HG03025 (cell line): Measurements from ENCODE around the gene RABGEF1.
"Not testable (repeated sequence)": the region's sequence is repeated elsewhere in the genome, so short reads cannot be mapped to it uniquely, and the experiment has no call there.

Experiments
- ATAC-seq: cut with Tn5 transposase; IDR thresholded peaks from one replicate; pipeline ENCODE4 v1.9.1; 2021; ENCODE audit warnings: mild to moderate bottlenecking, moderate library complexity; ENCODE audit not compliant: unreplicated experiment, low FRiP score

Gene RABGEF1

DNA sequence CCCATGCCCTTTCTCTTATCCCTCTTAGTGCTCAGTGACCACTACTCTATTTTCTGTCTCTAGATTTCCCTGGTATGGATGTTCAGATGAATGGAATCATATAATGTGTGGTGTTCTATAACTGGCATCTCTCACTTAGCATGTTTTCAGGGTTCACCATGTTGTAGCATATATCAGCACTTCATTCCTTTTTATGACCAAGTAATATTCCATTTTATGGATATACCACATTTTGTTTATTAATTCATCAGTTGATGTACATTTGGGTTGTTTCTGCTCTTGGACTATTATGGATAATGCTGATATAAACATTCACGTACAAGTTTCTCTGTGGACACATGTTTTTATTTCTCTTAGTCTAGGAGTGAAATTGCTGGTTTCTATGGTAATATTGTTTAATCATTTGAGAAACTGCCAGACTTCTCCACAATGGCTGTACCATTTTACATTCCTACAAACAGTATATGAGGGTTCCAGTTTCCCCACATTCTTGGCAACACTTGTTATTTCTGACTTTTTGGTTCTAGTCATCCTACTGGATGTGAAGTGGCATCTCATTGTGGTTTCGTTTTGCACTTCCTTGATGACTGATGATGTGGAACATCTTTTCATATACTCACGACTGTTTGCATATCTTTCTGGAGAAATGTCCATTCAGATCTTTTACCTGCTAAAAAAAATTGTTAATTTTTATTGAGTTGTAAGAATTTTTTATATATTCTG lies 23.3 kb downstream of the RABGEF1 start:
- ATAC-seq, result not testable (repeated sequence)

DNA sequence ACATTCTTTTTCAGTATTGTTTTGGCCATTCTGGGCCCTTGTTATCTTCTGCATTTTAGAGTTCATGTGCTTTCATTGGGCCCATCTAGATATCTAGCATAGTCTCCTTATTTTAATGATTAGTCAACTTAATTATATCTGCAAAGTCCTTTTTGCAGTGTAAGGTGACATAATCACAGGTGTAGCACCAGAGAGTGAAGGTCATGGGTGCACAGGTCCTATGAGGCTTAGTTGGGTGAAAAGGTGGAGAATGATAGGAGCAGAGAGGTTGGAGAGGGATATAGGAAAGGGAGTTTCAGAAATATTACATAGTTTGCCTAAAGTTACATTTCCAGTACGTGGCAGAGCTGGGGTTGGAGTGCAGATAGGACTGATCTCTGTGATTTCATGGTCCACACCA lies 24.4 kb downstream of the RABGEF1 start:
- ATAC-seq, result not testable (repeated sequence)

DNA sequence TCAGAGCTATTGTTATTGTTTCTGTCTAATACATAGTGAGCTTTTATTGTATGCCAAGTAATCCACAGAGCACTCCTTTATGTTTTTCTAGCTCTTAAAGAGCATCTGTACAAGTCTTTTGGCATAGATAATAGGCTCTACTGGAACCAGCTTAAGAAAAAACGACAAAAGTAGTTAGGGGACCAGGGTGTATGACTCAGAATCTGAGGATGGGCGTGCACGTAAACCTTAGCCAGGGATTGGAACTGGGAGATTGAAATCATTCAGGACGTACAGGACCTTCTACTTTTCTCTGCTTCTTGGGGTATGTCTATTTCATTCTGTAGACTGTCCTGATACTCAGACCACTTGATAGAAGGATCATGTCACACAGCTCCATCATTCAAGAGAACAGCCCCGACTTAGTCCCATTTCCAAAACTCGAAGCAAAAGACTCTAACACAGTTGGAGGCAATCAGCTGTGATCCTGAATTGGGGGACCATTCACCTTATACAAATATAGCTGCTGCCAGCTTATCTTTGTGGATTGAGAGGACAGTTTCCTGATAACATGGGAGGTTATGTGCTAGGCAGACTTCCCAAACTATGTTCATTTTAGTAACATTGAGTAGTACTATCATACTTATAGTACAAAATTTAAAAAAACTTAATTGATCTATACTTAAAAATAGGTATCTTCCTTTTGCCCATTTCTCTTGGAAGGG lies 24.9 kb downstream of the RABGEF1 start:
- not testable (repeated sequence) for ATAC-seq

DNA sequence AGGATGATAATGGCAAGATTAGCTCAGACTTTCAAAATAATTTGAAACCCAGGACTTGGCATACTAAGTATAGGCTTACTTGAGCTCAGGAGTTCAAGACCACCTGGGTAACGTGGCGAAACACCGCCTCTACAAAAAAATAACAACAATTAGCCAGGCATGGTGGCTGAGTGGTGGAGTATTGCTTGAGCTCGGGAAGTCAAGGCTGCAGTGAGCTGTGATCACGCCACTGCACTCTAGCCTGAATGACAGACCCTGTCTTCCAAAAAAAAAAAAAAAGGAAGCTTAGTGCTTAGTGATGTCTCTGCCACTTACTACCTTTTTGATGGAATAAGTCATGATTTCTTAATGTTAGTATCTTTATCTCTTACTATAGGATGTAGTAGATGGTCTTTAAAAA lies 25.5 kb downstream of the RABGEF1 start:
- ATAC-seq, result no peak

DNA sequence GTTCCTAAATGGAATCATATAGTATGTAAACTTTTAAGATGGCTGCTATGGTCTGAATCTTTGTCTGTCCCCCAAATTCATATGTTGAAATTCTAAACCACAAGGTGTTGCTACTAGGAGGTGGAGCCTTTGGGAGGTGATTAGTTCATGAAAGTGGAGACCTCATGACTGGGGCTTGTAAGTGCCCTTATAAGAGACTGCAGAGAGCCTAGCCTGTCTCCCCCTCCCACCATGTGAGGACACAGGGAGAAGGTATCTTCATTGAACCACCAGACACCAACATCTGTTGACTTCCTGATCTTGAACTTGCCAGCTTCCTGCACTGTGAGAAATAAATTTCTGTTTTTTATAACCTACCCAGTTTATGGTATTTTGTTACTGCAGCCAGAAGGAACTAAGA lies 27.0 kb downstream of the RABGEF1 start:
- ATAC-seq, result not testable (repeated sequence)

DNA sequence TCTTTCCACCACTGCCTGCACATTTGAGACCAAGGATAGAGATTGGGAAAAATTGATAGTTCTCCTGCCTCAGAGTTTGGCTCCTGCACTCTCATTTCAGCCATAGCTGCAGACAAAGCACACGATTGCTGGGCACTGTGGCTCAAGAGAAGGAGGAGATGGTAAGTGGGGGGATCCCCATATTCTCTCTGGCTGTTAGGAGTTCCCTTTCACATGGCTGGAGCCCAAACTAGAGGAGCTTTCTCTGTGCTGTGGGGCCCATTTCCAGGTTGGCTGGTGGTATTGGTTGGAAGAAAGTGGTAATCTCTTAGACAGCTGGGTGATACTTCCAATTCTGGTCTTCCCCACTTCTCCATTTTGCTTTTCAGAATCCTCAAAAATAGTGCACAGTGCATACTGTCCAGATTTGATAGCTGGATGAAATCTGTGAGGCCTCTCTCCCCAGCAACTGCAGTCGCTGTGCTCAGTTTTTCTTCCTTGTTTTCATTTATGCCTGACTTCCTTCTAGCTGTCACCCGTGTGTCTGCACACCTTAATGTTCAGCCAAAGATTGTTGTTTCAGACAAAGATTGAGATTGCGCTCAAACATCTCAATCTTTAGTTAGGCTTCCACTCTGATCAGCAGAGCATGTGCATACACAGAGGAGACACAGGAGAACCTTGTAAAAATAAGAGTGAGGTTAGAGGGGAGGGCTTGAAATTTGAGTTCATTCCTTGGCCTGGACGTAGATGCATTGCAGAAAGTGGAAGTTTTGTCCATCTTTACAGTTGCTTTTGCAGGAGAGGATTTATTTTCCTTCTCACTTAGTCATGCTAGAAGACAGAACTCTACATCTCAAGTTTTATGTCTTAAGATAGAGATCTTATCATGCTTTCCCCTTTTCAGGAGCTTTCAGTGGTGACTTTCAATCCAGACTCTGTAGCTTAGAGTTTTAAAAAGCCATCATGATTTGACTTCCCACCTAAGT lies 28.6 kb downstream of the RABGEF1 start:
- ATAC-seq, result no peak

DNA sequence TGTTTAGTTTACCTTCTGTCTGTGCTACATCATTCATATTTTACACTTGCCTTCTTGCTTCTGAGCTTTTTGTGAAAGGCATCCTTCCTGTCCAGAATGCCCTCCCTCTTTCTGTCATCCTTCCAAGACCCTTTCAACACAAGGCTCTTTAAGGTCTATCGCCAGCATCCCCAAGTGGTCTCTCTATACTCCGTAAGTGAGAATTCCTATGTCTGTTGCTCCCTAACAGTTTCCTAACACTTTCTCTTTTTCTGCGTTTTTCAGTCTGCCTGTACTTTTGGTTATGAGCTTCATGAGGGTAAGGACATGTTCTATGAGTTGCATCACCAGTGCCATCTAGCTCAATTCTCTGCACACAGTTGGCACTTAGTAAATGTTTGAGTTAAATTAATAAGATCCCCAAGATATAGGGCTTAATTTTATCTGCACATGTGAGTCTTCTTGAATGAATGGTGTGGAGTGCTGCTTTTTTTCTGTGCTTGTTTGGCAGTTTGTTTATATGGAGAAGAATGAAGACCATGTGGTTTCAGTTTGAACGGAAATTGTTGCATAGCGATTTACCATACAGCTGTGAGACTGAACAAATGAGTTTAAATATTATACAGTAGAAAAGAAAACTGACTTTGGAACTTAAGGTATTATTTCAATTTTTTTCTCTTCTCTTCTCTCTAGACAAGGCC lies 29.4 kb downstream of the RABGEF1 start:
- ATAC-seq, result no peak

DNA sequence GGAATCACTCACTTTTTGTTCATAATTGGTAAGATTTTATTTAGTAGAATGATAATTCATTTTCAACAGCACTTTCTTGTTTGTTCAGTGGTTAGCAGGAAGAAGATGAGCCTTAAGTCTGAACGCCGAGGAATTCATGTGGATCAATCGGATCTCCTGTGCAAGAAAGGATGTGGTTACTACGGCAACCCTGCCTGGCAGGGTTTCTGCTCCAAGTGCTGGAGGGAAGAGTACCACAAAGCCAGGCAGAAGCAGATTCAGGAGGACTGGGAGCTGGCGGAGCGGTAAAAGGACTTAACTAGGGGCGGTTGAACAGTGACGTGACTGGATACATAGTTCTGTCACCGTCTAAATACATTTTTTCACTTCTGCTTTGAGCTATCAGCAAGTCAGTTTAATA lies 31.3 kb downstream of the RABGEF1 start:
- ATAC-seq, result no peak

DNA sequence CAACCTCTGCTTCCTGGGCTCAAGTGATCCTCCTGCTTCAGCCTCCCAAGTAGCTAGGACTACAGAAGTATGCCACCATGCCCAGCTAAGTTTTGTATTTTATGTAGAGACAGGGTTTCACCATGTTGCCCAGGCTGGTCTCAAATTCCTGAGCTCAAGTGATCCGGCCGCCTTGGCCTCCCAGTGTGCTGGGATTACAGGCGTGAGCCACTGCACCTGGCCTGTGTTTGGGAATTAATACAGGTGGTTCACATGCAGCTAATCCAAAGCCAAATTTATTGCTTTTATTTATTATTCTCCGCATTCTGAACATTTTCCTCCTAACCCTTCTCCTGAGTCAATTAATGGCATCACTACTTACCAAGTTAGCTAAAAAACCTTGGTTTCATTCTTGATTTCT lies 33.2 kb downstream of the RABGEF1 start:
- not testable (repeated sequence) for ATAC-seq

DNA sequence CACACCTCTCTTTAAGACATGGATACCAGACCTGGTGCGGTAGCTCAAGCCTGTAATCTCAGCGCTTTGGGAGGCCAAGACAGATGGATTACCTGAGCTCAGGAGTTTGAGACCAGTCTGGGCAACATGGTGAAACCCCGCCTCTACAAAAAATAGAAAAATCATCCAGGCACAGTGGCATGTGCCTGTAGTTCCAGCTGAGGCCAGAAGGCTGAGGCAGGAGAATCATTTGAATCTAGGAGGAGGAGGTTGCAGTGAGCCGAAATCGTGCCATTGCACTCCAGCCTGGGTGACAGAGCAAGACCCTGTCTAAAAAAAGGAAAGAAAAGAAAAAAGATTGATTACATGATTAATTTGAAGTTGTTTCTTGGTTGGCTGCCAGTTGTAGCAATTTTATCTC lies 35.9 kb downstream of the RABGEF1 start:
- not testable (repeated sequence) for ATAC-seq

DNA sequence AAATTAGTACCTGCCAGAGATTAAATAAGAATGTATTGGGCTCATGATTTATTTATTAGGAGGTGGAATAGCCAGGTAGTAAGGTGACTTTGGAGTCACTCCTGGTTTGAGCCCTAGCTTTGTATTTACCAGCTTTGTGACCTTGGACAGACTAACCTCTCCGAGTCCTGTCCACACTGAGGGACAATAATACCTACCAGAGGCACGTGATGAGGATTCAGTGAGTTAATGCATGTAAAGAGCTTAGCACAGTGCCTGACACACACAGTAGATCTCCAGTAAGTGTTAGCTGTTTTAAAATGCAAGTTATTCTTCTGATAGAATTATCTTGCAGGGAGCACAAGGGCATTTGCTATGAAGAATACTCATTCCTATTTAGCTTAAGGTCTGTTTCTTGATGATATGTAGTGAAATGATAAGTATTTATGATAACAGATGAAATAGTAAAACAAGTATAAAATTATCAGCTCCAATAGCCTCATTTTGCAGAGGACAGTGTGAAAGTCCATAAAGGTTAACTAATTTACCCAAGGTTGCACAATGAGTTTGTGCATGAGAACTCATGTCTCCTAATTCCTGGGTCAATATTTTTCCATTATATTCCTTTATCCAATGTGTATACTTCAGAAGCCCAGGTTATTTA lies 36.4 kb downstream of the RABGEF1 start:
- ATAC-seq, result no peak

DNA sequence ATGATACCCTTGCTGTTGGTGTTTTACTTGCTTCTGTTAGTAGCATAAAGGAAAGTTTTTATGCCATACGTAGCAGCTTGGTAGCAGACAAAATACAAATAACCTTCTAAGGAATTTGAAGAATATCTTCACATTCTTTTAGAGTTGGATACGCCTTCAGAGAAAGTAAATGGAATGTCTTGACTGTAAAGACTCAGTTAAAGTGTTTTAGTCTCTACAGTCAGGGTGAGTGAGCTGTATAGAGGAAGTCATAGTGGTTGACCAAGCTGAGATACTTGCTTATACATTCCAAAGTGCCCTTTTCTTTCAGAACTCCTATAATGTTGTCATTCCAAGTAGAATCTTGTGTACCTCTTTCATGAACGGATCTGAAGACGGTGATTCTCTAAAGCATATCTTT lies 37.7 kb downstream of the RABGEF1 start:
- ATAC-seq, result no peak

DNA sequence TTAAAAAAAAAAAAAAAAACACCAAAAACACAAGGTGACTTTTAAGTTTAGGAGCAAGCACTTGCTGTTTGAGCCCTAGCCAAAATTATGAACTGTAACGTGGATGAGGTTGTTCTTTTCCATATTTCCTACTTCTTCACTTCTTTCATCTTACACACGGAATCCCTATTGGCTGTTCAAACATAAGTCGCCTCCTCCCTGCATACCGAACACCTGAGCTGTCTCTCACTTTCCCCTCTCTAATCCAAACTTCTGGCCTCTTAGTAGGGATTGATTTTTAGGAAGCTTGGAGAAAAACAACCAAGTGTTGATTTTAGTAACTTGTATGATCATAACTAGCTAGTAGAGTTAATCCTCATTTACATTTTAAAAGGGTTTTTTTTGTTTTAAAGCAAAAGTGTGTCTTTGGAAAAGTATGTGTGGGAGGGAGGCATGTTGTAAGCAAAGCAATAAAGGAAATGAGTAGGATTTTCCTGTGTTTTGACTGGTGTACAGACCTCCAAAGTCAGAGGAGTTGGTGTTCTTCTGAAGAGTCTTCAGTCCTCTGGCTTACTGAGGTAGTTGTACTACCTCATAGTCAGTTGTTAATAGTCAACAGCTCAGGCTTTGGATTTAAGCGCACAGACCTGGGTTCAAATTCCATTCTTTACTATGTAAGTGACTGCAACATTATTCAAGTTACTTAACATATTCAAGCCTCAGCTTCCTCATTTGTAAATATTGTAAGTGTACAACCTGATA lies 39.3 kb downstream of the RABGEF1 start:
- no peak for ATAC-seq

DNA sequence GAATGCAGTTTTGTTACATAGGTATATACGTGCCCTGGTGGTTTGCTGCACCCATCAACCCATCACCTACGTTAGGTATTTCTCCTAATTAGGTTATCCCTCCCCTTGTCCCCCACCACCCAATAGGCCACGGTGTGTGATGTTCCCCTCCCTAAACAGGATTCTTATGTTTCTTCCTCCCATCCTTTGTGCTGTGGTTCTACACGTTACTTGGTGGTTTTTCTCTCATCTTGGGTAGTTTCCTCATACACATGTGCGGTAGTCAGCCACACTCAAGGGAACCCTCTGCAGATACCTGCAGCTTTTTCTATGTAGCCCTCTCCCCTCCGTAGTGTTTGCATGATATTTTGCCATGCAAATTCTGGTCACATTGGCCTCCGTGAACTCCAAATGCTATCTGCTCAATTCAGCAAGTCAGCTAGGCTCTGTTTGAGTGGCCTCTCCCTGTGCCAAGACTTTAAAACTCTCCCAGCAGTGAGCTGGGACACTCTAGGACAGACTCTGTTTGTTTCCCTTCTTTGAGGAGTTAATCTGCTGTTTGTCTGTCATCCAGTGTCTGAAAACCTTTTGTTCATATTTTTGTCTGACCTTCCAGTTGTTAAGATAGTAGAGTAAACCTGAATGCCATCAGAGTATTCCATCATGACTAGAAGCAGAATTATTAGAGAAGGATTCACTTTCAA lies 41.0 kb downstream of the RABGEF1 start:
- no peak for ATAC-seq

DNA sequence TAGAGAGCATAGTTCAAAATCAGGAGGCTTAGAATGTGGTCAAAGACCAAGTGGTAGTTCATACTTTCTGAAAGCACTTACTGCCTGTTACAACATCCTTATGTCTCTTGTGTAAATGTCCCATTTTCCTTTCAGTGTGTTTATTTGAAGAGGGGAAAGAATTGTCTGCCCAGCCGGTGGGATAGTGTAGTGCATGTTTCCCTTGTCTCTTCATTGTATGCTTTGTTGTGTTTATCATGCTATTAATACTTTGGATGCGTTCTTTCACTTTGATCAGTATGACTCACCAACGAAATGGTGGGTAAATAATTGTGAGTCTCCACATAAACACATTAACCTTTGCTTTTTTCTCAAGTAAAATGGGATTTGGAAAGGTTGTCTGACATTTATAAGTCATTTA lies 42.3 kb downstream of the RABGEF1 start:
- not testable (repeated sequence) for ATAC-seq

DNA sequence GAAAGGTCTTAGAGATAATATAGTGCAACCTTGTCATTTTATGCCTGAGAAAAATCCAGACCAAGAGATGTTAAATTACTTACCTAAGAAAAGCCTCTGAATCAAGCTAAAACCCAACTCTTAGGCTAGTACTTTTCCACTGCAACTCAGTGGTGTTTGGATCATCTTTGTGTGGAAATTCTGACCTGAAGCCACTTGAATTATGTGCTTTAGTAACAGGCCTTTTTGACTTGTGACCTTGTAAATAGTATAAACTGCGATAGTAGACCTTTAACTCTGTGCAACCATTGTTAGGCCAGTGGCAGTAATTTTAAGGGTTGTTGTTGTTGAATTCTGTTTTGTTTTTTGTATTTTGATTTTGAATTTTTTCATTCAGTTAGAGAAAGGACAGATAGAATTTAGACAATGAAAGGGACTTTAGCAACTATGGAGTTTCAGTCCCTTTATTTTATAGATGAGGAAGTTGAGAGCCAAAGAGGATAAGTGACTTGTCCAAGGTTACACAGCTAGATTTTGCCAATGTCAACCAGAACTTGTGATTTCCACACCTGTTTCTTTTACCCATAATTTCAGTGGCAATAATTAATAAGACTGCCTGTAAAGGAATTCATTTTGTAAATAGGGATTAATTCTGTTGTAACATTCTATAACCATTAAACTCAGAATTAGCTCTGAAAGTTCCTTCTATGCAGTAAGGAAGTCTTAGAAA lies 43.5 kb downstream of the RABGEF1 start:
- not testable (repeated sequence) for ATAC-seq

DNA sequence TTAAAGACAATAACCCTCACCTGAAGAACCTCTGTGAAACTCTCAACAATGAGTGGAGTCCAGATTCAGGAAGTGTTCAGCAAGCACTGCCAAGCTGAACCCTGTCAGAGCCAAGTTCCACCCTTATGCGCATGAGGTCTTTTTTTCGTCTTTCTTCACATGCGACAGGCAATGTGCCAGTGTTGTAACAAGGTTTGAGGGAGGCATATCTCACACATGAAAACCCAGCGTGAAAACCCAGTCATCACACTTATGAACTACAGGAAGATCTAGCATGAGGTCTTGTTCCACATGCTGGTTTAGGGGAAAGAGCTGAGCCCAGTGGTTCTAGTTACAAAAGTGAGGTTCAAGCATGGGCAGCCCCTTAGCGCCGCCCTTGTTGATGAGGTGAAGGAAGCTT lies 49.7 kb downstream of the RABGEF1 start:
- no peak for ATAC-seq

DNA sequence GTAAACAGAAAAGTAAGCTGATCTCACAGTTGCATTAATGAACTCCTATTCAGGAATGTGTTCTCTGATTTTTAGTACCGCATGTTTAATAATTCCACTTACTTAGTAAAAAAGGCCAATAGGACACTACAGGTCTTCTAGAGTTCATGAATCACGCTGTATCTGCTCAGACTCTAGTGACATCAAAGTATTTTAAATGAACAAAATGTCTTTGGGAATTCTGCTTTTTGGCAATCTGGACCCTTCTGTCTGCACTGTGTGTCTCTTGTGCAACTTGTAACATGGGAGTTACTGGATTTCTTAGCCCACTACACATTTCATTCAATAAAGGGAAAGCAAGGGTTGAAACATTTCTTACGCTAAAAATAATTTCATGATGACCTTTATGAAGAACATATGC lies 50.2 kb downstream of the RABGEF1 start:
- ATAC-seq, result no peak
